ENCODE measurements around the gene RIN3. TPM values are rescaled to one million over a fixed set of nuclear protein-coding genes. Genes with fewer than 3 reads are reported as not detected.

The RIN3 gene
- total RNA-seq, 1 experiment from 2014 or later: 4.8 TPM

DNA sequence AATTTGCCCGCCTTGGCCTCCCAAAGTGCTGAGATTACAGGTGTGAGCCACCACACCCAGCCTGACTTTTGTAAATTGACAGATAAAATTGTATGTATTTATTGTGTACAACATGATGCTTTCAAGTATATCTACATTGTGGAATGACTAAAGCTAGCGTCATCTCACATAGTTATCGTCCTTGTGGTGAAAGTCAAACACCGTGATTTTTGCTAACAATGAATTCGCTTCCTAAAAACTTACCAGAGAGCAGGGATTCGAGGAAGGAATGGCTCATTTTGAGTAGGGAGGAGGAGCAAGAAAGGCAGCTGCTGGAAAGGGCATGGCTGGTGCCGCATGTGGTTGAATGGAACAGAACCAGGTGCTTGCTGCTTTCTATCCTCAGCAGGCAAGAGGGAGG, 149.5 kb downstream of the RIN3 start:
- no peak for TF ChIP-seq EZH2phosphoT487 (IDR thresholded peaks at IDR 0.05; ENCODE audit: borderline replicate concordance, low read length)
- TF ChIP-seq, protein P1, sequence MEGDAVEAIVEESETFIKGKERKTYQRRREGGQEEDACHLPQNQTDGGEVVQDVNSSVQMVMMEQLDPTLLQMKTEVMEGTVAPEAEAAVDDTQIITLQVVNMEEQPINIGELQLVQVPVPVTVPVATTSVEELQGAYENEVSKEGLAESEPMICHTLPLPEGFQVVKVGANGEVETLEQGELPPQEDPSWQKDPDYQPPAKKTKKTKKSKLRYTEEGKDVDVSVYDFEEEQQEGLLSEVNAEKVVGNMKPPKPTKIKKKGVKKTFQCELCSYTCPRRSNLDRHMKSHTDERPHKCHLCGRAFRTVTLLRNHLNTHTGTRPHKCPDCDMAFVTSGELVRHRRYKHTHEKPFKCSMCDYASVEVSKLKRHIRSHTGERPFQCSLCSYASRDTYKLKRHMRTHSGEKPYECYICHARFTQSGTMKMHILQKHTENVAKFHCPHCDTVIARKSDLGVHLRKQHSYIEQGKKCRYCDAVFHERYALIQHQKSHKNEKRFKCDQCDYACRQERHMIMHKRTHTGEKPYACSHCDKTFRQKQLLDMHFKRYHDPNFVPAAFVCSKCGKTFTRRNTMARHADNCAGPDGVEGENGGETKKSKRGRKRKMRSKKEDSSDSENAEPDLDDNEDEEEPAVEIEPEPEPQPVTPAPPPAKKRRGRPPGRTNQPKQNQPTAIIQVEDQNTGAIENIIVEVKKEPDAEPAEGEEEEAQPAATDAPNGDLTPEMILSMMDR (conservative IDR thresholded peaks at IDR 0.05; ENCODE audit: low read depth, low read length): no peak
- no peak for TF ChIP-seq EZH2 (IDR thresholded peaks at IDR 0.05; ENCODE audit: low read length, unreplicated experiment)
- BruUV-seq (replicated peaks): no TSS peak
- Histone ChIP-seq H3K4me1 (ENCODE audit: insufficient read depth, low read length) (peaks cover 6% of the 10 kb centered on the region), H2AFZ (ENCODE audit: low read length) (0 out of 2 replicates have a peak overlapping the region, but pooled peaks have one; percentile 17), H3K4me2 (ENCODE audit: low read length) (peak overlapping the region; percentile 19), H3K9me2 (replicated peaks; ENCODE audit: low read length) (no peaks in the 10 kb centered on the region), H3K9ac (ENCODE audit: low read length) (peak overlapping the region; percentile 46; the same call in 1 of the 2 replicates), H3K9me3 (ENCODE audit: low read length) (no peaks in the 10 kb centered on the region), H3K27me3 (ENCODE audit: low read length) (no peaks in the 10 kb centered on the region), H3K27ac (ENCODE audit: low read length) (peak overlapping the region; percentile 74), H3K36me3 (ENCODE audit: low read depth, low read length) (0 out of 2 replicates have a peak, but pooled peaks cover 5% of the 10 kb centered on the region), H3F3A (ENCODE audit: low read length, unreplicated experiment) (no peaks in the 10 kb centered on the region), H3K79me2 (ENCODE audit: low read length) (no peaks in the 10 kb centered on the region), H3K4me3 (ENCODE audit: low read length) (no peak overlapping the region), H4K20me1 (ENCODE audit: low read length) (no peaks in the 10 kb centered on the region)
- ChIA-PET POLR2A (ENCODE audit: unreplicated experiment) (interaction anchor here (0.6 to 0.7 kb wide), 2 partner anchors 11 to 100 kb away, joined by 3 to 14 read pairs; no protein-coding TSS in a partner anchor), CTCF (no interaction called here)
- ATAC-seq (peak; percentile 96), DNase-seq (peak; percentile 95)
- intact Hi-C loops (cut with micrococcal nuclease): loop anchor here (1.0 kb wide), 2 partner anchors 16 to 44 kb away; no protein-coding TSS in a partner anchor

DNA sequence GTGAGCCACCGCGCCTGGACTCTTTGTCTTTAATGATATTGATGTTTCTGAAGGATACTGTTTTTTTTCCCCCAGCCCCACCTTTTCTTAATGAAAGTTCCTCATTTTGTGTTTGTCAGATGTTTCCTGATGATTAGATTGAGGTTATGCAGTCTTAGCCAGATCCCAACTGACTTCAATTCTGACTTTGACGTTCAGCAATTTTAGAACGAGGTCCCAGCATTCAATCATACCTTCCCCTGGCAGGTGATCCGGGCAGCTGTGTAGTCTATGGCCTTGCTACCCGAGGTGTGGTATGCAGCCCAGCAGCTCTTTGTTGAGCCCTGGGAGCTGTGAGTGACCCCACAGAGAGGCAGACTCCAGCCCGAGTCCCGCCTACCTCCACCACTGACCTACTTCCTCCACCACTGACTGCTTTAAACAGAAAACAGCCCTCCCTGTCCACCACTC, 152.1 kb downstream of the RIN3 start:
- no peak for DNase-seq
- POLR2A ChIA-PET (ENCODE audit: unreplicated experiment): no interaction called here
- Histone ChIP-seq H3K9me3 (ENCODE audit: low read length) (no peaks in the 10 kb centered on the region), H4K20me1 (ENCODE audit: low read length) (no peaks in the 10 kb centered on the region), H3F3A (ENCODE audit: low read length, unreplicated experiment) (no peaks in the 10 kb centered on the region), H3K36me3 (ENCODE audit: low read depth, low read length) (0 out of 2 replicates have a peak, but pooled peaks cover 5% of the 10 kb centered on the region), H3K27ac (ENCODE audit: low read length) (no peak overlapping the region), H3K9me2 (replicated peaks; ENCODE audit: low read length) (no peaks in the 10 kb centered on the region), H3K79me2 (ENCODE audit: low read length) (no peaks in the 10 kb centered on the region), H3K27me3 (ENCODE audit: low read length) (no peaks in the 10 kb centered on the region), H3K4me3 (ENCODE audit: low read length) (no peak overlapping the region), H3K9ac (ENCODE audit: low read length) (no peak overlapping the region), H2AFZ (ENCODE audit: low read length) (no peak overlapping the region), H3K4me2 (ENCODE audit: low read length) (no peak overlapping the region), H3K4me1 (ENCODE audit: insufficient read depth, low read length) (peaks cover 7% of the 10 kb centered on the region)
- TF ChIP-seq, protein P1 (conservative IDR thresholded peaks at IDR 0.05; ENCODE audit: low read depth, low read length): no peak
- no peak for TF ChIP-seq EZH2 (IDR thresholded peaks at IDR 0.05; ENCODE audit: low read length, unreplicated experiment)
- TF ChIP-seq EZH2phosphoT487 (IDR thresholded peaks at IDR 0.05; ENCODE audit: borderline replicate concordance, low read length): no peak
- no TSS peak for BruUV-seq (replicated peaks)
- no peak for ATAC-seq
- CTCF ChIA-PET: no interaction called here
- intact Hi-C loops (cut with micrococcal nuclease): no loop called here

DNA sequence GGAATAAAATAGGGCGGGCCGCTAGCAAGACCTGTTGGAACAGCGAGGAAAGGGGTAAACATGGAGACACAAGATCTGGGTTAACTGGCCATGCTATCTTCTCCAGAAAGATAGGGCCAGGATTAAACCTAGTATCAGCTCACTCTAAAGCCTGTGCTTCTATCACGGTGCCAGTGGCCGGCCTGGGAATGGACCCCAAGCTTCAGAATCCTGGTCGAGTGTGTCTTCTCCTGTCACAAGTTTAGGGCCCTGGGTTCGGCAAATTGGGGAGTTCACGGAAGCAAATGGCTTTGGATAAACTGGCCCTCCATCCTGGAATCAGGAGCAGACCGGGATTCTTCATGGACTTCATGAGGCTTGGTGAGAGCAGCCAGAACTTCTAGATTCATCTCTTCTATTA, 152.7 kb downstream of the RIN3 start:
- no peak overlapping the region for H2AFZ ChIP-seq (ENCODE audit: low read length)
- H3K27me3 ChIP-seq (ENCODE audit: low read length): no peaks in the 10 kb centered on the region
- H3K36me3 ChIP-seq (ENCODE audit: low read depth, low read length): 0 out of 2 replicates have a peak, but pooled peaks cover 5% of the 10 kb centered on the region
- peaks cover 10% of the 10 kb centered on the region for H3K4me1 ChIP-seq (ENCODE audit: insufficient read depth, low read length)
- H3K9me3 ChIP-seq (ENCODE audit: low read length): no peaks in the 10 kb centered on the region
- no peak for TF ChIP-seq EZH2phosphoT487 (IDR thresholded peaks at IDR 0.05; ENCODE audit: borderline replicate concordance, low read length)
- no peak for TF ChIP-seq EZH2 (IDR thresholded peaks at IDR 0.05; ENCODE audit: low read length, unreplicated experiment)
- TF ChIP-seq, protein P1 (conservative IDR thresholded peaks at IDR 0.05; ENCODE audit: low read depth, low read length): no peak
- CTCF ChIA-PET: no interaction called here
- no peak for ATAC-seq
- H3K9ac ChIP-seq (ENCODE audit: low read length): no peak overlapping the region
- no peaks in the 10 kb centered on the region for H3K79me2 ChIP-seq (ENCODE audit: low read length)
- no TSS peak for BruUV-seq (replicated peaks)
- intact Hi-C loops (cut with micrococcal nuclease): no loop called here
- no peaks in the 10 kb centered on the region for H3K9me2 ChIP-seq (replicated peaks; ENCODE audit: low read length)
- POLR2A ChIA-PET (ENCODE audit: unreplicated experiment): no interaction called here
- no peak for DNase-seq
- no peak overlapping the region for H3K27ac ChIP-seq (ENCODE audit: low read length)
- no peak overlapping the region for H3K4me2 ChIP-seq (ENCODE audit: low read length)
- no peaks in the 10 kb centered on the region for H3F3A ChIP-seq (ENCODE audit: low read length, unreplicated experiment)
- no peak overlapping the region for H3K4me3 ChIP-seq (ENCODE audit: low read length)
- H4K20me1 ChIP-seq (ENCODE audit: low read length): no peaks in the 10 kb centered on the region

Data from PC-3 (cell line).